Measurements from ENCODE around the gene FIGNL2. TPM values are rescaled to one million over a fixed set of nuclear protein-coding genes. Genes with fewer than 3 reads are reported as not detected.

The FIGNL2 gene
- total and polyA plus RNA-seq, 2 of the 13 experiments (the other 11 are each of a cell fraction or from before 2014, with no cell fraction given), result 0.82 to 1.00 TPM

DNA sequence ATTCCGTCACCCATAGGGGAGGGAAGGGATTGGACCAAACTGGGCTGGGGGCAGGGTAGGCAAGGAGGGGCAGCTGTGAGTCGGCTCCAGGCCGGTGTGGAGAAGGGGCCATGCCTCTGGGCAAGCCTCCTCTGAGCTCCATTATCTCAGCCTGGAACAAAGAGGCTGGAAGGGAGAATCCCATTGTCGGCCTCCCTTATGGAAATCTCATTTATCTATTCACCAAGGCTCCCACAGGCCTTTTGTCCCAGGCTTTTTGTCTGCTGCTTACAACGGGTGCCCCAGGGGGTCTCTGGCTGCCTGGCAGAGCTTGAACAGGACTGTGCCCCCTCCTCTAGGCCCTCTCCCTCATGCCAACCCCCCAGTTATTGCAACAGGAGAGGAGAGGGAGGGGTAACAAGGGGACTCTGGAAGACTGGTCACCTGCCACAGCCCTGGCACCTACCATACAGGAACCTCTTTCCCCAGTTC, 19.5 kb downstream of the FIGNL2 start:
- TF ChIP-seq NFATC3 (CRISPR knock-in tag; IDR thresholded peaks at IDR 0.05), result no peak
- TF ChIP-seq, protein P1, sequence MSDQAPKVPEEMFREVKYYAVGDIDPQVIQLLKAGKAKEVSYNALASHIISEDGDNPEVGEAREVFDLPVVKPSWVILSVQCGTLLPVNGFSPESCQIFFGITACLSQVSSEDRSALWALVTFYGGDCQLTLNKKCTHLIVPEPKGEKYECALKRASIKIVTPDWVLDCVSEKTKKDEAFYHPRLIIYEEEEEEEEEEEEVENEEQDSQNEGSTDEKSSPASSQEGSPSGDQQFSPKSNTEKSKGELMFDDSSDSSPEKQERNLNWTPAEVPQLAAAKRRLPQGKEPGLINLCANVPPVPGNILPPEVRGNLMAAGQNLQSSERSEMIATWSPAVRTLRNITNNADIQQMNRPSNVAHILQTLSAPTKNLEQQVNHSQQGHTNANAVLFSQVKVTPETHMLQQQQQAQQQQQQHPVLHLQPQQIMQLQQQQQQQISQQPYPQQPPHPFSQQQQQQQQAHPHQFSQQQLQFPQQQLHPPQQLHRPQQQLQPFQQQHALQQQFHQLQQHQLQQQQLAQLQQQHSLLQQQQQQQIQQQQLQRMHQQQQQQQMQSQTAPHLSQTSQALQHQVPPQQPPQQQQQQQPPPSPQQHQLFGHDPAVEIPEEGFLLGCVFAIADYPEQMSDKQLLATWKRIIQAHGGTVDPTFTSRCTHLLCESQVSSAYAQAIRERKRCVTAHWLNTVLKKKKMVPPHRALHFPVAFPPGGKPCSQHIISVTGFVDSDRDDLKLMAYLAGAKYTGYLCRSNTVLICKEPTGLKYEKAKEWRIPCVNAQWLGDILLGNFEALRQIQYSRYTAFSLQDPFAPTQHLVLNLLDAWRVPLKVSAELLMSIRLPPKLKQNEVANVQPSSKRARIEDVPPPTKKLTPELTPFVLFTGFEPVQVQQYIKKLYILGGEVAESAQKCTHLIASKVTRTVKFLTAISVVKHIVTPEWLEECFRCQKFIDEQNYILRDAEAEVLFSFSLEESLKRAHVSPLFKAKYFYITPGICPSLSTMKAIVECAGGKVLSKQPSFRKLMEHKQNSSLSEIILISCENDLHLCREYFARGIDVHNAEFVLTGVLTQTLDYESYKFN (CRISPR knock-in tag; conservative IDR thresholded peaks at IDR 0.05), result no peak
- no peak for TF ChIP-seq SMC3 (IDR thresholded peaks at IDR 0.05; ENCODE audit: low read length)
- TF ChIP-seq ELF4 (CRISPR knock-in tag; IDR thresholded peaks at IDR 0.05; ENCODE audit: borderline replicate concordance), result no peak
- TF ChIP-seq, protein P2, sequence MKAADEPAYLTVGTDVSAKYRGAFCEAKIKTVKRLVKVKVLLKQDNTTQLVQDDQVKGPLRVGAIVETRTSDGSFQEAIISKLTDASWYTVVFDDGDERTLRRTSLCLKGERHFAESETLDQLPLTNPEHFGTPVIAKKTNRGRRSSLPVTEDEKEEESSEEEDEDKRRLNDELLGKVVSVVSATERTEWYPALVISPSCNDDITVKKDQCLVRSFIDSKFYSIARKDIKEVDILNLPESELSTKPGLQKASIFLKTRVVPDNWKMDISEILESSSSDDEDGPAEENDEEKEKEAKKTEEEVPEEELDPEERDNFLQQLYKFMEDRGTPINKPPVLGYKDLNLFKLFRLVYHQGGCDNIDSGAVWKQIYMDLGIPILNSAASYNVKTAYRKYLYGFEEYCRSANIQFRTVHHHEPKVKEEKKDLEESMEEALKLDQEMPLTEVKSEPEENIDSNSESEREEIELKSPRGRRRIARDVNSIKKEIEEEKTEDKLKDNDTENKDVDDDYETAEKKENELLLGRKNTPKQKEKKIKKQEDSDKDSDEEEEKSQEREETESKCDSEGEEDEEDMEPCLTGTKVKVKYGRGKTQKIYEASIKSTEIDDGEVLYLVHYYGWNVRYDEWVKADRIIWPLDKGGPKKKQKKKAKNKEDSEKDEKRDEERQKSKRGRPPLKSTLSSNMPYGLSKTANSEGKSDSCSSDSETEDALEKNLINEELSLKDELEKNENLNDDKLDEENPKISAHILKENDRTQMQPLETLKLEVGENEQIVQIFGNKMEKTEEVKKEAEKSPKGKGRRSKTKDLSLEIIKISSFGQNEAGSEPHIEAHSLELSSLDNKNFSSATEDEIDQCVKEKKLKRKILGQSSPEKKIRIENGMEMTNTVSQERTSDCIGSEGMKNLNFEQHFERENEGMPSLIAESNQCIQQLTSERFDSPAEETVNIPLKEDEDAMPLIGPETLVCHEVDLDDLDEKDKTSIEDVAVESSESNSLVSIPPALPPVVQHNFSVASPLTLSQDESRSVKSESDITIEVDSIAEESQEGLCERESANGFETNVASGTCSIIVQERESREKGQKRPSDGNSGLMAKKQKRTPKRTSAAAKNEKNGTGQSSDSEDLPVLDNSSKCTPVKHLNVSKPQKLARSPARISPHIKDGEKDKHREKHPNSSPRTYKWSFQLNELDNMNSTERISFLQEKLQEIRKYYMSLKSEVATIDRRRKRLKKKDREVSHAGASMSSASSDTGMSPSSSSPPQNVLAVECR (CRISPR knock-in tag; IDR thresholded peaks at IDR 0.05; ENCODE audit: borderline replicate concordance), result no peak
- WGBS (ENCODE audit: low lambda C conversion rate), result 56% methylated on average over 5 of the region's 5 CpGs
- ChIA-PET POLR2A (no interaction called here), CTCF (ENCODE audit: low intra/inter-chr PET ratio, low total read pairs) (no interaction called here)
- H4K20me1 ChIP-seq (ENCODE audit: insufficient read depth, low read length), result no peaks in the 10 kb centered on the region
- H2AFZ ChIP-seq (ENCODE audit: low read length), result no peak overlapping the region
- H3K4me1 ChIP-seq (ENCODE audit: insufficient read depth, low read length), result peaks cover 14% of the 10 kb centered on the region
- no peaks in the 10 kb centered on the region for H3K9me3 ChIP-seq (ENCODE audit: low read length)
- H3K36me3 ChIP-seq (replicated peaks in 1 of 2; ENCODE audit: control insufficient read depth in 1 of 2, insufficient read depth in 2 of 2, low read length in 2 of 2), result no peaks in the 10 kb centered on the region
- H3K27ac ChIP-seq (ENCODE audit: extremely low read length, insufficient read depth, low read length), result no peak overlapping the region
- no peak for DNase-seq (ENCODE audit: low spot score)
- H3K9ac ChIP-seq (ENCODE audit: insufficient read depth, low read depth, low read length), result no peak overlapping the region
- H3K4me2 ChIP-seq (ENCODE audit: low read depth, low read length), result no peak overlapping the region
- no peak overlapping the region for H3K4me3 ChIP-seq (replicated peaks in 1 of 3; ENCODE audit: insufficient read depth in 1 of 3, low read depth in 2 of 3, low read length in 3 of 3)
- no peak for FAIRE-seq
- intact Hi-C loops (cut with micrococcal nuclease; ENCODE audit: unreplicated experiment), result no loop called here
- no TSS peak for BruUV-seq (replicated peaks)
- in situ Hi-C loops (cut with HindIII; ENCODE audit: extremely low pct_ligation_motif_present, low pct_unique_long_range_greater_than_20kb), result no loop called here
- H3K27me3 ChIP-seq (ENCODE audit: control insufficient read depth in 1 of 2, insufficient read depth in 2 of 2, low read length in 2 of 2), result no peaks in the 10 kb centered on the region; a peak in 1 of 5 replicates
- no peaks in the 10 kb centered on the region for H3K79me2 ChIP-seq (ENCODE audit: insufficient read depth, low read length)
- no peak for ATAC-seq

Measured in HepG2 (cell line).